HG02840 (cell line): ENCODE measurements around the gene FLT4.

Experiments used
- ATAC-seq: cut with Tn5 transposase; IDR thresholded peaks from one replicate; pipeline ENCODE4 v1.9.1; 2021; ENCODE audit warnings: mild to moderate bottlenecking, moderate library complexity, moderate number of reproducible peaks; ENCODE audit not compliant: unreplicated experiment, low FRiP score

The FLT4 gene

GRCh38 chr5:180596115-180596667, 53.2 kb downstream of the FLT4 start:
- ATAC-seq, result no peak

GRCh38 chr5:180595381-180596114, 53.9 kb downstream of the FLT4 start:
- ATAC-seq, result no peak

GRCh38 chr5:180595046-180595379, 54.4 kb downstream of the FLT4 start:
- no peak for ATAC-seq

GRCh38 chr5:180594311-180595045, 54.9 kb downstream of the FLT4 start:
- ATAC-seq, result no peak

GRCh38 chr5:180593446-180594206, 55.8 kb downstream of the FLT4 start:
- no peak for ATAC-seq

- ATAC-seq, result no peak
Observed at GRCh38 chr5:180592176-180592575, 57.2 kb downstream of the FLT4 start.

- ATAC-seq, result no peak
Observed at GRCh38 chr5:180591311-180591887, 58.0 kb downstream of the FLT4 start, which contains the start of gene SCGB3A1. SCGB3A1 (minus strand) TSS chr5:180591499; CDS start chr5:180591462, 37 bp downstream.

- no peak for ATAC-seq
Observed at GRCh38 chr5:180590543-180591310, 58.7 kb downstream of the FLT4 start.

- no peak for ATAC-seq
Observed at GRCh38 chr5:180589771-180590542, 59.4 kb downstream of the FLT4 start.

GRCh38 chr5:180586870-180587269, 62.5 kb downstream of the FLT4 start:
- ATAC-seq, result no peak

GRCh38 chr5:180586204-180586603, 63.2 kb downstream of the FLT4 start:
- no peak for ATAC-seq

GRCh38 chr5:180583738-180584137, 65.7 kb downstream of the FLT4 start:
- ATAC-seq, result no peak

- no peak for ATAC-seq
Observed at GRCh38 chr5:180580681-180581080, 68.7 kb downstream of the FLT4 start.

- ATAC-seq, result no peak
Observed at GRCh38 chr5:180575571-180575970, 73.8 kb downstream of the FLT4 start.

- no peak for ATAC-seq
Observed at GRCh38 chr5:180568914-180569313, 80.5 kb downstream of the FLT4 start.

- no peak for ATAC-seq
Observed at GRCh38 chr5:180563994-180564393, 85.4 kb downstream of the FLT4 start.

GRCh38 chr5:180558232-180558631, 91.2 kb downstream of the FLT4 start:
- ATAC-seq, result no peak

GRCh38 chr5:180557217-180557809, 92.1 kb downstream of the FLT4 start:
- ATAC-seq, result no peak
